ENCODE data around the gene WDR27. TPM values are rescaled to one million over a fixed set of nuclear protein-coding genes. Genes with fewer than 3 reads are reported as not detected.

WDR27 gene
- total RNA-seq, 2 experiments from 2014 or later = 34.3 to 36.2 TPM

DNA sequence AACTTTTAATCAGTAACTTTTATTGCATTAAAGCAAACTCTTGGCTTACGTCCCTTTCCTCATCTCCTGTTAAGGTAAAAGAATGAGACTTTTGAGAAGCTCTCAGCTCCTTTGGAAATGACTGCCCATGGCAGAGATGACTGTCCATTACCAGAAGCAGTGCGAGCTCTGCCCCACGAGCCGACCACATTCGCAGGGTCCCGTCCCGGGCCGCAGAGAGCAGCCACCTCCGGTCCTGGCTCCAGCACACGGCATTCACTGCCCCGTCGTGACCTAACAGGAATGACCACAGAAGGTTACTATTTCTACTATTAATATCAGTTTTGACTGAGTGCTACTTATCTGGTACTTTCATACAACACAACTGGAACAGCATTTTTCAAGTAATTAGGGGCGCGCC is 63.4 kb downstream of the WDR27 start:
- no peak overlapping the region for H3K27ac Mint-ChIP-seq

DNA sequence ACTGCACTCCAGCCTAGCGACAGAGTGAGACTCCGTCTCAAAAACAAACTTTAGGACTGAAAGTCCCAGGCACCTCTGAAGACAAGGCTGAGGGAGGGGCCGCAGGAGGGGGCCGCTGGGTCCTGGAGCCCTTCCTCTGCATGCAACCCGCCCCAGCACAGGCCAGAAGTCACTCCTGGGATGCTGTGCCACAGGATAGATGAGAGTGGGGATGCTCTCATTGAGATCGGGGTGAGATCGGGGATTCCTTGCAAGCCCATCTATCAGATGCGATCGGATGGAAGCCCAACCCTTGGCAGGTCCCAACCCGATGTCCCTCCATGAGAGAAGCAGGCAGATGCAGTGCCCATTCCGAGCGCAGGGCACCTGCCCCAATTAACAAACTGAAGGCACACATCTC is 66.5 kb downstream of the WDR27 start:
- Mint-ChIP-seq H3K9me3 (ENCODE audit: low read depth) (no peaks in the 10 kb centered on the region), H3K4me3 (no peak overlapping the region), H3K36me3 (ENCODE audit: low read depth) (peaks cover 15% of the 10 kb centered on the region), H3K4me1 (peaks cover 2% of the 10 kb centered on the region), H3K27me3 (no peaks in the 10 kb centered on the region), H3K27ac (no peak overlapping the region)
- CTCF ChIA-PET = no interaction called here
- intact Hi-C loops (cut with DNase I, micrococcal nuclease) = loop anchor here in 1 of 2 experiments (5.0 kb wide), 1 partner anchor 738 kb away; no protein-coding TSS in a partner anchor
- ATAC-seq (no peak), DNase-seq (no peak)
- POLR2A ChIA-PET = no interaction called here

More for the DNA sequence above, 63.4 kb downstream of the WDR27 start:
- ChIA-PET POLR2A (no interaction called here), CTCF (no interaction called here)
- DNase-seq (no peak), ATAC-seq (no peak)
- Mint-ChIP-seq H3K9me3 (ENCODE audit: low read depth) (no peaks in the 10 kb centered on the region), H3K4me1 (peaks cover 2% of the 10 kb centered on the region), H3K27me3 (no peaks in the 10 kb centered on the region), H3K36me3 (ENCODE audit: low read depth) (peaks cover 16% of the 10 kb centered on the region), H3K4me3 (no peak overlapping the region)
- intact Hi-C loops (cut with DNase I, micrococcal nuclease) = loop anchor here in 1 of 2 experiments (5.0 kb wide), 1 partner anchor 741 kb away; no protein-coding TSS in a partner anchor

DNA sequence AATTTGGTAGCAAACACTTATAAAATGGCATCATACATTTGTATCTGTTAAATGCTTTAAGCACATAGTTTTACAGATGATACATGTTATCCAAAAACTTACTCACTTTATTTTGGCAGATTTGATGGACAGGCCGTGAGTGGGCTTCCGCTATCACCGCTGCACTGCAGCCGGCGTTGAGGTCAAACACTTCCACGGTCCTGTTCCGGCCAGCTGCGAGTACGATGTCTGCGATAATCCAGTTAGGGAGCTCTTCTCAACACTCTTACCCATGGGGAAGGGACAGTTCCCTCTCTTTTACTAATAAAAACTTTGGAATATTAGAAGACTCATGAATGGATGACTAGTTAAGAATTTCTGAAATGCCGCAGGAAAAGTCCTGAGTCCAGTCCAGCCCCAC is 69.0 kb downstream of the WDR27 start:
- H3K4me1 Mint-ChIP-seq = peaks cover 2% of the 10 kb centered on the region
- CTCF ChIA-PET = no interaction called here
- peaks cover 9% of the 10 kb centered on the region for H3K36me3 Mint-ChIP-seq (ENCODE audit: low read depth)
- H3K4me3 Mint-ChIP-seq = no peak overlapping the region
- H3K27ac Mint-ChIP-seq = no peak overlapping the region
- POLR2A ChIA-PET = no interaction called here
- no peaks in the 10 kb centered on the region for H3K9me3 Mint-ChIP-seq (ENCODE audit: low read depth)
- ATAC-seq (no peak), DNase-seq (no peak)
- no peaks in the 10 kb centered on the region for H3K27me3 Mint-ChIP-seq
- intact Hi-C loops (cut with DNase I, micrococcal nuclease) = no loop called here

DNA sequence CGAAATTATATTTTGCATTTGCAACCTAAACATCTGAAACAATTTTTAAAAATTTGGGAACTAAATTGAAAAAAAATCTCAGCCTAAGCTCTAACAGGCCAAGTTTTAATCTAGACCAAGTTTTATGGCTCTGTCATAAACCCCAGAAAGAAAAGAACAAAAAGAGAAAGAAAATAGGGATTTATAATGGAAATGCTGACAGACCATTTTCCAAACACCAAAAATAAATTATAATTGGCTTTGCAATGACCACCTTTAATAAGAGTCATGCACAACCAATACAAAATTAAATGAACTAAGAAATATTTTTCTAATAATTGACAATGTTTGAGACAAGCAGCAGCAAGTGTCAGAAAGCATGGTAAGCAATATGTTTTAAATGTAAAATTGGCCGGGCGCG is 72.6 kb downstream of the WDR27 start:
- no peaks in the 10 kb centered on the region for H3K4me1 Mint-ChIP-seq
- intact Hi-C loops (cut with DNase I, micrococcal nuclease) = no loop called here
- POLR2A ChIA-PET = no interaction called here

DNA sequence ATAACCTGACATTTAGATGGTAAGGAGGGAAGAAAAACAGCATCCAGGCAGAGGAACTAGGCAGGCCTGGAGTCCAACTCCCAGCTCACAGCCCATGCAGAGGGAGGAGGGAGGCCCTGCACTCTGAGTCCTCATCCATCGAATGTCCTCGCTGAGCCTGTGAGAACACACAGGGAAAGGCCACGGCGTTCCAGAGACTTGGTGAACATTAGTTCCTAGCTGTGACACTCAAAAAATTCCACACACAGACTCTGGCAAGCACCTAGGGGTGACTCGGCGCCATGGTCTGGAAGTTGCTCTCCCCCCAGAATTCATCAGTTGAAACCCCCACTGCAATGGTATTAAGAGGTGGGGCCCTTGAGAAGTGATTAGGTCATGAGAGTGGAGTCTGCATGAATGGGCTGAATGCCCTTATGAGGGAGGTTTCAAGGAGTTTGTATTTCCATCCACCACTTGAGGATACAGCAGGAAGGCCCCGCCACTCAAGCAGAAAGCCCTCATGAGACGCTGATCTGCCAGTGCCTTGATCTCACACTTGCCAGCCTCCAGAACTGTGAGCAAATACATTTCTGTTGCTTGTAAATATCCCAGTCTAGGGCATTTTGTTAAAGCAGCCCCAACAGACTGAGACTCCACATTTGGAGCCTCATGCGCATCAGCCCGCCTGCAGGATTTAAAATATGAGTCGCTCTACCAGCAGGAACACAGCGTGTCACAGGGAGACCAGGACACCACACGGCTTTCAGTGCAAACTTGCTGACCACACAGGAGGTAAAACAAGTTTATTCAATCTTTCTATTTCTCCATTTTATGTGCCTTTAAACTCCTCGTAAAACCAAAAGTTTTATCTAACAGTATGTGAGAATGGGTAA is 73.9 kb downstream of the WDR27 start:
- ChIA-PET CTCF (interaction anchor here (0.7 kb wide), 1 partner anchor 127 kb away, joined by 3 read pairs; no protein-coding TSS in a partner anchor), POLR2A (no interaction called here)
- DNase-seq = no peak
- Mint-ChIP-seq H3K27ac (no peak overlapping the region), H3K4me1 (no peaks in the 10 kb centered on the region), H3K4me3 (no peak overlapping the region), H3K36me3 (ENCODE audit: low read depth) (peaks cover 7% of the 10 kb centered on the region), H3K27me3 (no peaks in the 10 kb centered on the region), H3K9me3 (ENCODE audit: low read depth) (no peaks in the 10 kb centered on the region)
- intact Hi-C loops (cut with DNase I, micrococcal nuclease) = no loop called here
- ATAC-seq = no peak

More for the DNA sequence above, 72.6 kb downstream of the WDR27 start:
- no peaks in the 10 kb centered on the region for H3K9me3 Mint-ChIP-seq (ENCODE audit: low read depth)
- H3K4me3 Mint-ChIP-seq = no peak overlapping the region
- no peaks in the 10 kb centered on the region for H3K27me3 Mint-ChIP-seq
- ATAC-seq (no peak), DNase-seq (no peak)
- no peak overlapping the region for H3K27ac Mint-ChIP-seq
- CTCF ChIA-PET = no interaction called here
- H3K36me3 Mint-ChIP-seq (ENCODE audit: low read depth) = peaks cover 7% of the 10 kb centered on the region

DNA sequence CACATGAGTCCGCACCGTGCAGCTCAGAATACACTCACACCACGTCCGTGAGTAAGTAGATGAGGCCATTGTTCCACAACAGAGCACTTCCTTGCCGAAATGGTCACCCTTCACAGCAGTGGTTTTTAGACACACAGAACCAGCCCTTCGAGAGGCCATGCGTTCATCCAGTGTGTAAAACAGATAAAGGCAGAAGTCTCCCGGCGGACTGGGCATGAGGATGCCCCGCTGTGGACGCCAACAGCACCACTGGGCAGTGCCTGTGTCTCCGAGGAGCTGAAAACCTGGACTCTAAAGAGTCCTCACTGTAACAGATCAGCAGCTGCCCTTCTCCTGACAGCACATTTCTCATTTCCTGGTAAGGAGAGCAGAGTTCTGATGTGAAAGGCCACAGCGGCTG is 75.2 kb downstream of the WDR27 start:
- ChIA-PET CTCF (no interaction called here), POLR2A (no interaction called here)
- peaks cover 7% of the 10 kb centered on the region for H3K36me3 Mint-ChIP-seq (ENCODE audit: low read depth)
- intact Hi-C loops (cut with DNase I, micrococcal nuclease) = no loop called here
- no peak overlapping the region for H3K4me3 Mint-ChIP-seq
- ATAC-seq = no peak
- no peaks in the 10 kb centered on the region for H3K9me3 Mint-ChIP-seq (ENCODE audit: low read depth)
- H3K27ac Mint-ChIP-seq = no peak overlapping the region
- H3K4me1 Mint-ChIP-seq = no peaks in the 10 kb centered on the region
- no peaks in the 10 kb centered on the region for H3K27me3 Mint-ChIP-seq
- DNase-seq = no peak

DNA sequence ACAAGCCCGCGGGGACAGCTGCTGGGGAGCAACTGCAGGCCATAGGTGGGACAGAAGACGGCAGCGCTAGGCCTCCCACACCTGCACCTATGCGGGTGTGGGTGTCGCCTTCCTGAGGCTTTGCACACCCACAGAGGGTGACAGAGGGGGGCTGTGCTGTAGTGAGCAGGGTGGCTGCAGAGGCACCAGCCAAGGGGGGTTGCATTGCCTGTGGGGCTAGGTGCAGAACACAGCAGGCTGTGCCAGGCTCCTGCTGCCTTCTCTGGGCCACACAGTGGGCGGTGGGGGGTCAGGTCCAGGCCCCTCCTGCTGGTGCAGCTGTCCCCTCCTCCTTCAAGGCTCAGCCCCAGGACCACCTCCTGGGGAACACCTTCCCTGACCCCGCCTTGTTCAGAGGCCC is 75.7 kb downstream of the WDR27 start:
- Mint-ChIP-seq H3K27me3 (no peaks in the 10 kb centered on the region), H3K4me1 (no peaks in the 10 kb centered on the region), H3K9me3 (ENCODE audit: low read depth) (no peaks in the 10 kb centered on the region), H3K4me3 (no peak overlapping the region), H3K27ac (no peak overlapping the region), H3K36me3 (ENCODE audit: low read depth) (peaks cover 7% of the 10 kb centered on the region)
- ChIA-PET CTCF (no interaction called here), POLR2A (no interaction called here)
- DNase-seq (no peak), ATAC-seq (no peak)
- intact Hi-C loops (cut with DNase I, micrococcal nuclease) = no loop called here

DNA sequence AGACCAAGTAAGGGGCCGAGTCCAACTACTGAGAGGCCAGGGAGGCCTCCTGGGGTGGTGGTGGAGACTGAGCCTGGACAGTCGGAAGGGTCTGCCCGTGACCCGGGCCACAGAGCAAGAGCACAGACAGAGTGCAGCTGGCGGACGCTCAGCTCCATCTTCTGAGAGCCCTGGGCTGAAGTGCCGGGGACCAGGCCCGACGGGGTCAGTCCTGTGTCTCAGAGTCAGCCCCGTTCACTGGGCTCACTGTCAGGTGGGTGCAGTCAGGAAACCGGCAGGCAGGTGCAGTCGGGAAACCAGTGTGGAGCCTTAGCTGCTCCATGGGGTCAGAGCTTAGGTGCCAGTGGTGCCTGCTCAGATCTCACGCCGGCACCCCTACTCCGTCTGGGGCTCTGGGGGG is 76.5 kb downstream of the WDR27 start:
- H3K27ac Mint-ChIP-seq = no peak overlapping the region
- ATAC-seq = no peak
- no peaks in the 10 kb centered on the region for H3K4me1 Mint-ChIP-seq

DNA sequence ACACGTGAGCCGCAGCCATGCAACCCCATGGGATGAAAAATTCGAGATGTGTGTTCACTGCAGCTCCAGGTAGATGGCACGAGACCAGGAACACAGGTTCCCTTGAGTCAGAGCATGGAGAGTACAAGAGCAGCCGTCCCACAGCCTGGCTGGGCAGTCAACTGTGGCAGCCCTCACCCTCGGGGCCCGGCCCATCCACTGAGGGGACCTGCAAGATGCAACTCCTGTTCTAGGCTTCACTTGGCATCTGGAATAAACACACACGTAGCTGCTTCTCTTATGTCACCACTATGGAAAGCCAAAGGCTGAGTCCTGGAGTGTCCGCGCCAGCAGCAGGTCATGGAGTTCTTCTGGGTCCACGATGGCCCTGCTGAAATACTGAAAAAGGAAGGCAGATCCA is 77.0 kb downstream of the WDR27 start:
- no peaks in the 10 kb centered on the region for H3K9me3 Mint-ChIP-seq (ENCODE audit: low read depth)
- H3K27ac Mint-ChIP-seq = no peak overlapping the region

More for the DNA sequence above, 76.5 kb downstream of the WDR27 start:
- ChIA-PET POLR2A (no interaction called here), CTCF (no interaction called here)
- Mint-ChIP-seq H3K27me3 (no peaks in the 10 kb centered on the region), H3K9me3 (ENCODE audit: low read depth) (no peaks in the 10 kb centered on the region), H3K4me3 (no peak overlapping the region), H3K36me3 (ENCODE audit: low read depth) (peaks cover 5% of the 10 kb centered on the region)
- intact Hi-C loops (cut with DNase I, micrococcal nuclease) = no loop called here
- DNase-seq = no peak

DNA sequence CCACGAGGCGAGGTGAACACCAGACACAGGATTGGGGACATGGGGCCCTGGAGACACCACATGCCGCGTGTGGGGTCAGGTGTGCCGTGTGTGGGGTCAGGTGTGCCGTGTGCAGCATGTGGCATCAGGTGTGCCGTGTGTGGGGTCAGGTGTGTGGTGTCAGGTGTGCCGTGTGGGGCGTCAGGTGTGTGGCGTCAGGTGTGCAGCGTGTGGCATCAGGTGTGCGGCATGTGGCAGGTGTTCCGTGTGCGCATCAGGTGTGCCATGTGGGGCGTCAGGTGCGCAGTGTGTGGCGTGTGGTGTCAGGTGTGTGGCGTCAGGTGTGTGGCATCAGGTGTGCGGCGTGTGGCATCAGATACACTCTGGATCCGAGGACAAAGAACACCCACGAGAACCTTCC is 77.9 kb downstream of the WDR27 start:
- ATAC-seq (no peak), DNase-seq (no peak)
- no peak overlapping the region for H3K27ac Mint-ChIP-seq
- H3K27me3 Mint-ChIP-seq = no peaks in the 10 kb centered on the region
- H3K4me3 Mint-ChIP-seq = no peak overlapping the region
- H3K4me1 Mint-ChIP-seq = no peaks in the 10 kb centered on the region
- POLR2A ChIA-PET = no interaction called here
- peaks cover 7% of the 10 kb centered on the region for H3K36me3 Mint-ChIP-seq (ENCODE audit: low read depth)
- H3K9me3 Mint-ChIP-seq (ENCODE audit: low read depth) = no peaks in the 10 kb centered on the region
- intact Hi-C loops (cut with DNase I, micrococcal nuclease) = no loop called here
- CTCF ChIA-PET = no interaction called here

More for the DNA sequence above, 77.0 kb downstream of the WDR27 start:
- DNase-seq (no peak), ATAC-seq (no peak)
- Mint-ChIP-seq H3K36me3 (ENCODE audit: low read depth) (peaks cover 5% of the 10 kb centered on the region), H3K4me3 (no peak overlapping the region), H3K4me1 (no peaks in the 10 kb centered on the region), H3K27me3 (no peaks in the 10 kb centered on the region)
- ChIA-PET POLR2A (no interaction called here), CTCF (no interaction called here)
- intact Hi-C loops (cut with DNase I, micrococcal nuclease) = no loop called here

DNA sequence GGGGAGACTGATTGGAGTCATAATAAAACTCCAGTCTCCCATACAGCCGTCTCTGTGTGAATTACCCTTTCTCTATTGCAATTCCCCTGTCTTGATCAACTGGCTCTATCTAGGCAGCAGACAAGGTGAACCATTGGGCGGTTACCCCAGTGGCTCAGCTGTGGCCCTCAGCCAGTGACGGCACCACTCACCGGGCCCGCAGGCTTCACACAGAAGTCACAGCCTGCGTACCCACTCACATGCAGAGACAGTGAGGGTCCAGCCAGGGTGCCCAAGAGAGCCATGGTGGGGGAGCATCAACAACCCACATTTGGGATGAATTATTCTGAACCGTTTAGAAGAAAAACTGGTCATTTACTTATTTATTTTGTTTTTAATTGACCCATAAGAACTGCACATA is 78.5 kb downstream of the WDR27 start:
- no peak overlapping the region for H3K27ac Mint-ChIP-seq
- H3K27me3 Mint-ChIP-seq = no peaks in the 10 kb centered on the region
- ChIA-PET CTCF (no interaction called here), POLR2A (no interaction called here)
- intact Hi-C loops (cut with DNase I, micrococcal nuclease) = no loop called here
- DNase-seq (no peak), ATAC-seq (no peak)
- peaks cover 9% of the 10 kb centered on the region for H3K36me3 Mint-ChIP-seq (ENCODE audit: low read depth)
- no peak overlapping the region for H3K4me3 Mint-ChIP-seq
- H3K9me3 Mint-ChIP-seq (ENCODE audit: low read depth) = no peaks in the 10 kb centered on the region
- no peaks in the 10 kb centered on the region for H3K4me1 Mint-ChIP-seq

DNA sequence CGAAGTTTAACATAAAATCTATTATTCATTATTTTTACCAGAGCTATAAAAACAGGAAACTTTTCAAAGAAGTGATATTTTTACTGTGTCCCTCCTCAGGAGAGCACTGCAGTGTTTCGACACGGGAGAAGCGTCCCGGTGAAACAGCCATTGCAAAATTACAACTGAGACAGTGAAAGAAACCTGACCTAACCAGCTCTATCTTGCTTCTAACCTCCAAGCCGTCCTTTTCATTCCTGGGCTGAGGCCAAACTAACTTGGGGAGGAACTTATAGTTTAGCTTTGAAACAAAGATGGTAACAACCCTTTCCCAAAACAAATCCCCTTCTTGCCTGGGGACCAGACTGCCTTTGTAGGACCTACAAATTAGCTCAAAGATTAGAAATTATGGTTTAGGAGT is 79.2 kb downstream of the WDR27 start:
- no peak for DNase-seq
- Mint-ChIP-seq H3K27ac (no peak overlapping the region), H3K27me3 (no peaks in the 10 kb centered on the region), H3K4me3 (no peak overlapping the region), H3K36me3 (ENCODE audit: low read depth) (peaks cover 9% of the 10 kb centered on the region), H3K9me3 (ENCODE audit: low read depth) (no peaks in the 10 kb centered on the region), H3K4me1 (no peaks in the 10 kb centered on the region)
- POLR2A ChIA-PET = no interaction called here
- CTCF ChIA-PET = no interaction called here
- intact Hi-C loops (cut with DNase I, micrococcal nuclease) = no loop called here
- no peak for ATAC-seq
